NCI-H1105 treated with DMSO at 0.1 percent for 48 hours (cell line): ENCODE measurements around the gene PEX1.
A peak's percentile ranks its signal among the peaks of the same experiment; 100 is the strongest.
"Not testable (repeated sequence)": the region's sequence is repeated elsewhere in the genome, so short reads cannot be mapped to it uniquely, and the experiment has no call there.

Source experiments
- DNase-seq: peaks from one replicate; lab custom pipeline; 2025; lab: John Stamatoyannopoulos, UW

The PEX1 gene

DNA sequence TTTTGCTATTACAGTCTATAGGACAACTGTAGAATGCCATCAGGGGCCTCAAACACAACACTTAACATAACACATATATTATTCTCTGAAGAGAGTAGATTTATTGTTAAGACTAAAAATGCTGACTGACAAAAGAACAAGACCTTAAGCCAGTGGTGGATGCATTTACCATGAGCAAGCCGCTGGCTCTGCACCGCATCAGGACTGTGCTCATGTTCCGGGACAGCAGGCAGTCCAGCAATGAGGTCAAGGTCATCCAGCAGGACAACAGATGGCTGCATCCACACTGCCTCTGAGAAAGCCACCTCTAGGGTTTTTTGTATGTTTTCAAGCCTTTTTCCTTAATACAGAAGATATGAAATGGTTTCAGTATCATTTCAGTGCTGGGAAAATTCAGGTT, 23.8 kb downstream of the PEX1 start:
- DNase-seq: no peak

- no peak for DNase-seq
Measured at GRCh38 chr7:92503767-92504166, 24.6 kb downstream of the PEX1 start.

DNA sequence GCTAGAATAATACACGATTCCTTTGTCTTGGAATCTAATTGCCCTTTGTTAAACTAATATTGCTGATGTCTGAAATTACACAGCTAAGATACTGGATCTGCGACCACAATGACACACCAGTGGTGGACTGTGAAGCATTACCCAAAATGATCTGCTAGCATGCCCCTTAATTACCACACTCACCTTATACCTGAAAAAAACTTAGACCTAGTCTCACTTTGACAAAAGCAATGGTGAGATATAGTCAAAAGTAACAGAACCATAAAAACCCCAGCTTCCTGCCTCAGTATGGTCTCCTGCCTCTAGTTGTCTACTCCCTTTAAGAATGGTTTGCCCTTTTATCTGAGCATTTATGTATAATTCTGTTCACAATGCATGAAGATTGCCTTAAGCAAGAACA, 29.8 kb downstream of the PEX1 start:
- no peak for DNase-seq

GRCh38 chr7:92496876-92497275, 31.4 kb downstream of the PEX1 start:
- no peak for DNase-seq

GRCh38 chr7:92489634-92490033, 38.7 kb downstream of the PEX1 start:
- no peak for DNase-seq

GRCh38 chr7:92487804-92488203, 40.5 kb downstream of the PEX1 start:
- no peak for DNase-seq

DNA sequence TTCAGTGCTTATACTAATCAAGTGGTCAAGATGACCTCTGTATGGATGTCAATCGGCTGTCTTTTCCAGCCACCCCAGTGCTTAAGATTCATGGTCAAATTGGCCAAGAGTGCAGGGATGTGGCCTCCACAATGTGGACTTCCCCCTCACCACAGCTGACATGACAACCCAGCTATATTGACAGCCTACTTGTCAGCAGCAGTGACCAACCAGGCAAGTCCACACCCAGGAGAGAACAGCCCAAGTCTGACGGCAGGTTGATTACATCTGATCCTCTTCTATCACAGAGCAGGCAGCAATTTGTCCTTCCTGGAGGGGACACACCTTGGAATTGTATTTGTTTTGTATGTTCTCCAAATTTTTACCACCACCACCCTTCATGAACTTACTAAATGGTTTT, 42.3 kb downstream of the PEX1 start:
- DNase-seq: no peak

DNA sequence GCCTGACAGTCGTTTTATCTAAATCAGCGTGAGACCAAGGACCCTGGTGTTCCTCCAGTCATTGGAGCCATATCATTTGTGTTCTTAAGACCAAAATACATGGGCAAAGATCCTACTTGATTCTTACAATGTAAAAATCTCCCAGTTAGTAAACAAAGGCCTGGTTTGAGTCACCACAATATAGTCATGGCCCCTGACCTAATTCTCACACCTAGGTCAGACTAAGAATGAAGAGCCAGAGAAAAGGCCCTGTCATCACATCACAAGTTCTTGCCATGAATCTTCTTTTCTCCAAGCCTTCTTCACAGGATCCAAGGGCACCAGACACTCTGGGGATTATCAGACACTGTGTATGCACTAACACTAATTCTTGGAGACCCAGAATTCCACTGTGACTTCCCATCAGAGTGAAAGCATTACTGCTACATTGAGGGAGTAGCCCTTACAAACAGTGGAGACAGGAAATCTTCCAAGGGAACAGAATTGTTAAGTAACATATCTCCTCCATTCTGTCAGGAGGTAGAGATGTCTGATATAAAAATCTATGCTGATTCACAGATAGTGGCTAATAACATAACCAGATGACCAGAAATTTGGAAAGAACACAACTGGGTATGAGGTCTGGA, 42.9 kb downstream of the PEX1 start:
- DNase-seq: no peak

DNA sequence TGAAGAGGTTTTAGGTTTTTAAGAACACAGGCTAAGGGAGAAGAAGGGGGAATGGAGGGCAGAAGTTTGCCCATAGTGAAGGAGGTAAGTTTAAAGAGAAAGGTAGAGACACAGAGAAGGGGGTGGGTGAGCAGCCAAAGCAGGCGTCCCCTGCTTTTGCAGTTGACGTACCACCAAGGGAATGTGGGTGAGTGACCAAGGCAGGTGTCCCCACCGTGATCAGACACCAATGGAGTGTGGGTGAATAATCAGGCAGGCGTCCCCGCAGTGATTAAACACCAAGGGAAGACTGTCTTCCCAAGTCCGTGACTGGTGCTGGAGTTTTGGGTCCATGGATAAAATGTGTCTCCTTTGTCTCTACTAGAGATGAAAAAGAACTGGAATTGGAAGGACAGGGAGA, 44.1 kb downstream of the PEX1 start:
- DNase-seq: not testable (repeated sequence)

GRCh38 chr7:92483624-92484023, 44.7 kb downstream of the PEX1 start:
- not testable (repeated sequence) for DNase-seq

- not testable (repeated sequence) for DNase-seq
Measured at GRCh38 chr7:92479146-92479545, 49.2 kb downstream of the PEX1 start.

DNA sequence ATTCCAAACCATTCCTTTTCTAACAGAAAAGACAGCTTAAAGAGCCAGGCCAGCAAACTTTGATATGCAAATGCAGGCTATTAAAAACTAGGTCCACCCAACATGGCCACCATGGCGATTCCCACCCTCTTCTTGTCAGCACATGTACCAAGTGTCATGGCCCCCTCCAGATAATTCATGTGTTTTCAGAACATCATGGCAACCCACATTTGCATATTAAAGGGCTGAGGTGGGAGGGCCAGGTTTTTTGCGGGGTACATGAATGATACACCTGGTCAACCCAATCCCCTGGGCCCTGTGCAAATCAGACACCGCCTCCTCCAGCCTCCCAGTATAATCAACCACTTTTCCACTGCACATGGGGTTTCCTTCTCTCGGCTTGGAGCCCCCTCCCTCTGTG, 49.6 kb downstream of the PEX1 start:
- no peak for DNase-seq

DNA sequence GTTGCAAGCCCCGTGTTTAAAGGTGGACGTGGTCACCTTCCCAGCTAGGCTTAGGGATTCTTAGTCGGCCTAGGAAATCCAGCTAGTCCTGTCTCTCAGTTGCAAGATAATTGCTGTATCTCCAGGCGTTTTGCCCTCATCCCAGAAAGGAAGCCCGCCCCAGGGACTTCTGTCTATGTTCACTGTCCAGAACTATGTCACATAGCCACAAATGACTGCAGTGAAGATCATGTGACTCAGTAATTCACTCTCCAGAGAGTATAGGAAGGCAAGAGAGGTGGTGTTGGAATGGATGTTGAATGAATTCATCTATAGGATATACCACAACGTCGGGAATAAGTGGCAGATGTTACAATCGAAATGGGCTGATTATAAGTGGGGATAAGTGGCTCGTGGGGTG, 50.2 kb downstream of the PEX1 start:
- DNase-seq: no peak

DNA sequence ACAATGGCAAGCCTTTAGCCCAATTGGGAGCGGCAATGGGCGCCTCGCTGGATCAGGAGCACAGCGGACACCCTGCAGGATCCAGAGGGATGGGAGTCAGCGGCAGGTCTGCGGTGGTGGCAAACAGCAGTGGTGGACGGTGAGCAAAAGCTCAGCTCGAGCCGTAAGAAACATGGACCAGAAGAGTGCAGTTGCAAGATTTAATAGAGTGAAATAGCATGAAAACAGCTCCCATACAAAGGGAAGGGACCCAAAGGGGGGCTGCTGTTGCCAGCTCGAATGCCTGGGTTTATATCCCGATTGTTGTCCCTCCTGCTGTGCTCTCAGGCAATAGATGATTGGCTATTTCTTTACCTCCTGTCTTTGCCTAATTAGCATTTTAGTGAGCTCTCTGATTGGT, 50.6 kb downstream of the PEX1 start, which contains the start of gene ERVW-1:
Gene ERVW-1, minus strand, starts transcription at position 266 of the 400 bp plus-strand sequence. CDS start 7,565 bp downstream, outside the sequence.
- not testable (repeated sequence) for DNase-seq

GRCh38 chr7:92475851-92476590, 52.3 kb downstream of the PEX1 start:
- DNase-seq: not testable (repeated sequence)

GRCh38 chr7:92475261-92475770, 53.0 kb downstream of the PEX1 start:
- not testable (repeated sequence) for DNase-seq

DNA sequence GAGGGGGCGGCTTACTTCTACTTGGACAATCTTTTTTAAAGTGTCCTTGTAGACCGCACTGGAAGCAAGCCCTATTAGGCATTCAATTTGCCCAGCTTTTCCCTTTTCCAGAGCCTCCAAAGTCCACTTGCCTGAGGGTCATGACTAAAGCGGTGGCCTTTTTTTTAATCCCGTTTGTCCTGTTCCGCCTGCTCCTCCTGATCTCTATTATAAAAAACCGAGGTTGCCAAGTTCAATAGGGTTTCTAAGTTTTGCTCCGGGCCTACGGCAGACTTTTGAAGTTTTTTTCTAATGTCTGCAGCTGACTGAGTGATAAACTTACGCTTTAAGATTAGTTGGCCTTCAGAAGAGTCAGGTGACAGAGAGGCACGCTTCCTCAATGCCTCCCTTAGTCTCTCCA, 54.3 kb downstream of the PEX1 start:
- not testable (repeated sequence) for DNase-seq

DNA sequence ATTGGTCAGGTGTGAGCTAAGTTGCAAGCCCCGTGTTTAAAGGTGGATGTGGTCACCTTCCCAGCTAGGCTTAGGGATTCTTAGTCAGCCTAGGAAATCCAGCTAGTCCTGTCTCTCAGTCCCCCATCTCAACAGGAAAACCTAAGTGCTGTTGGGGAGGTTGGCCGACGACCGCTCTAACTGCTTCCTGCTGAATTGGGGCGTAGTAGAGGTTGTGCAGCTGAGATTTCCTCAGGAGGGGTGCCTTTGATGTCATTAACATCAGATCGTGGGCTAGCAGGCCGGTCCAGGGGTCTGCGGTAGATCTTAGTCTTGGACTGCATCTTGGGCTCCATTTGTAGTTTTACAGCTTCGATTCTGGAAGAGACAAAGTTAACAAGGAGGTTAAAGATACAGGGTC, 59.7 kb downstream of the PEX1 start:
- not testable (repeated sequence) for DNase-seq

- DNase-seq: no peak
Measured at GRCh38 chr7:92466682-92467081, 61.6 kb downstream of the PEX1 start.

DNA sequence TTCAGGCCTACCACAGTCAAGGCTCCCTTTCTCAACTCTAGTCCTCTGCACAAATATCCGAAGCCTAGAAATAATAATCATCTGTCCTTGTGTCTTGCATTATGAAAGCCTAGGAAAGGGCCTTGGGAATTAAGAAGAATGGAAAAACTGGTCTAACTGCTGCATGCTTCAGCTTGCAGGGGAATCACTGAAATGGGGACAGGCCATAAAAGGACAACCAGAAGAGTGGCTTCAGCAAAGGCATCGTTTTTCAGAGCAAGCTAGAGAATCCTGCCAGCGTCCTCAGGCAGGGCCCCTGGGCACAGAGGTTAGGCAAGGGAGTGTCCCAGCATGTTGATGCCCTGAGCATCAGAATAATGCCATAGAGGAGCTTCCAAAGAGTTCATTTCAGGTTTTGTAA, 63.8 kb downstream of the PEX1 start:
- no peak for DNase-seq

- DNase-seq: no peak
Measured at GRCh38 chr7:92462560-92462959, 65.8 kb downstream of the PEX1 start.

GRCh38 chr7:92461027-92462003, 67.0 kb downstream of the PEX1 start:
- DNase-seq: peak; percentile 55
